Keratinocyte (primary cell): ENCODE results near the gene VPS35. TPM values are rescaled to one million over a fixed set of nuclear protein-coding genes. Genes with fewer than 3 reads are reported as not detected.

Experiments
- DNase-seq: peaks from one replicate; pipeline ENCODE4 v3.0.0-alpha.2; 2011; ENCODE audit warnings: low read depth, missing footprints, low spot score
- FAIRE-seq: peaks from 2 replicates; lab custom pipeline; 2011; peaks lifted over from hg19 to GRCh38; lab: Jason Lieb, UNC
- H2AFZ ChIP-seq: 2 replicates; pipeline ENCODE4 v1.6.0; 2012; ENCODE audit warnings: low read length, control low read depth, inconsistent platforms; ENCODE audit not compliant: control insufficient read depth
- H3K27ac ChIP-seq: 2 replicates; pipeline ENCODE4 v1.5.1; 2011; ENCODE audit warnings: low read length; ENCODE audit not compliant: control insufficient read depth, insufficient read depth
- H3K27me3 ChIP-seq: 3 replicates; pipeline ENCODE4 v1.6.0; 2011; ENCODE audit warnings: low read length; ENCODE audit not compliant: control insufficient read depth, insufficient read depth; ENCODE audit errors: extremely low read depth
- H3K36me3 ChIP-seq, 2 experiments: 2 replicates in 1 of 2; 3 replicates in 1 of 2; pipeline ENCODE4 v1.5.1; 2011; ENCODE audit warnings: low read length in 2 of 2, mild to moderate bottlenecking in 1 of 2; ENCODE audit not compliant: control insufficient read depth in 2 of 2, insufficient read depth in 2 of 2; ENCODE audit errors: extremely low read depth in 1 of 2
- H3K4me1 ChIP-seq: 3 replicates; pipeline ENCODE4 v1.5.1; 2011; ENCODE audit warnings: low read length; ENCODE audit not compliant: control insufficient read depth, insufficient read depth; ENCODE audit errors: extremely low read depth
- H3K4me2 ChIP-seq: 3 replicates; pipeline ENCODE4 v1.6.0; 2011; ENCODE audit warnings: low read depth, low read length; ENCODE audit not compliant: control insufficient read depth, insufficient read depth; ENCODE audit errors: extremely low read depth
- H3K4me3 ChIP-seq, 3 experiments: fragments of 200-600 bp in 1 of 3; sonication (generic) in 1 of 3; 2 replicates in 2 of 3; 3 replicates in 1 of 3; pipeline ENCODE4 v1.5.1; 2011 to 2016; ENCODE audit warnings: low read length in 3 of 3, mild to moderate bottlenecking in 3 of 3, control low read depth in 2 of 3, inconsistent platforms in 1 of 3, low read depth in 1 of 3, mixed read lengths in 1 of 3, mixed run types in 1 of 3, moderate library complexity in 1 of 3; ENCODE audit not compliant: control insufficient read depth in 2 of 3, insufficient read depth in 2 of 3; ENCODE audit errors: extremely low read depth in 1 of 3
- H3K79me2 ChIP-seq: 2 replicates; pipeline ENCODE4 v1.6.0; 2012; ENCODE audit warnings: low read length; ENCODE audit not compliant: control insufficient read depth, insufficient read depth
- H3K9ac ChIP-seq: 3 replicates; pipeline ENCODE4 v1.6.0; 2011; ENCODE audit warnings: low read length; ENCODE audit not compliant: control insufficient read depth, insufficient read depth; ENCODE audit errors: extremely low read depth
- H3K9me1 ChIP-seq: 3 replicates; pipeline ENCODE4 v1.6.0; 2011; ENCODE audit warnings: low read length; ENCODE audit not compliant: control insufficient read depth, insufficient read depth; ENCODE audit errors: extremely low read depth
- H3K9me3 ChIP-seq: 2 replicates; pipeline ENCODE4 v1.5.1; 2012; ENCODE audit warnings: low read depth, low read length; ENCODE audit not compliant: control insufficient read depth
- H4K20me1 ChIP-seq: 3 replicates; pipeline ENCODE4 v1.6.0; 2011; ENCODE audit warnings: low read length; ENCODE audit not compliant: control insufficient read depth, insufficient read depth; ENCODE audit errors: extremely low read depth
- CTCF ChIP-seq, 3 experiments: IDR thresholded peaks in 1 of 3; conservative IDR thresholded peaks in 1 of 3; optimal IDR thresholded peaks in 1 of 3; 2 replicates in 2 of 3; 3 replicates in 1 of 3; pipeline versions ENCODE3 to v1.5.1; 2011; ENCODE audit warnings: low read length in 3 of 3, mild to moderate bottlenecking in 3 of 3, moderate library complexity in 2 of 3, control low read depth in 1 of 3, inconsistent platforms in 1 of 3; ENCODE audit not compliant: insufficient read depth in 2 of 3; ENCODE audit errors: extremely low read depth in 1 of 3
- EZH2 ChIP-seq: IDR thresholded peaks from one replicate; pipeline ENCODE4 v1.6.1; 2012; ENCODE audit warnings: inconsistent platforms, mild to moderate bottlenecking, low read length, moderate library complexity
- dilution Hi-C: fragments of 300-500 bp; cut with MboI; formaldehyde crosslinking; loops from one replicate; pipeline ENCODE4 v1.7.0; 2020; ENCODE audit warnings: low sequenced_read_pairs; ENCODE audit not compliant: extremely low pct_ligation_motif_present
- polyA plus RNA-seq, 5 experiments: library from polyadenylated mRNA; depleted of rRNA in 3 of 5; stranded (reverse) in 3 of 5; stranded (forward) in 1 of 5; unstranded in 1 of 5; fragments of >200 nt; gene quantifications; 1 replicate in 1 of 5; 2 replicates in 3 of 5; 3 replicates in 1 of 5; pipeline versions ENCODE4 v1.2.1 to v1.2.3, GENCODE V29; 2011 to 2012; ENCODE audit warnings: missing spikeins in 2 of 5, low read depth in 1 of 5, low replicate concordance in 1 of 5

VPS35 gene
- polyA plus RNA-seq, 1 donor (not counting 4 experiments of a cell fraction or from before 2014, with no cell fraction given): 87.3 TPM

GRCh38 chr16:46618516-46618915 is 70.5 kb downstream of the VPS35 start:
- FAIRE-seq (no peak), DNase-seq (no peak)
- dilution Hi-C loops: no loop called here

DNA sequence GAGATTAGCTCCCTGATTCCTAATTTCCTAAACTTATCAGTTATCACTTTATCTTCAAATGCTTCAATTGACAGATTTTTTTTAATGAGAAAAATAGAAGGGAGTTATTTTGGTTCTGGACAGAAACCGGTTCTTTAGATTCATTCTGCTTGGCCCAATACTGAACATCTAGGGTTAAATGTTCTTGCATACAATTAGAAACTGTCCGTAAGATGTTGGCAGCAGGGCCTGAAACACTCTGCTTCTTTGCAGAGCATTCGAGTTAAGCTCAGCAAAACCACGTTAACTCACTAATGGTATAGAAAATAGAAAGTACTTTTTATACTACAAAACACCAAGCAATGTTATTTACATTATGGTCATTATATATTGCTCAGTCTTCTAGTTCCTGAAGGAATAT is 75.0 kb downstream of the VPS35 start:
- Histone ChIP-seq H3K36me3 (peaks cover 3 to 11% of the 10 kb centered on the region in 2 experiments), H3K9me3 (no peaks in the 10 kb centered on the region)

More at GRCh38 chr16:46618516-46618915, 70.5 kb downstream of the VPS35 start:
- peaks cover 23% of the 10 kb centered on the region for H3K79me2 ChIP-seq
- no peak overlapping the region for H3K27ac ChIP-seq
- peaks cover 2 to 8% of the 10 kb centered on the region in 2 experiments for H3K36me3 ChIP-seq
- H3K4me3 ChIP-seq: no peak overlapping the region
- no peak overlapping the region for H2AFZ ChIP-seq
- no peaks in the 10 kb centered on the region for H3K9me3 ChIP-seq
- TF ChIP-seq CTCF (optimal IDR thresholded peaks at IDR 0.05 in 1 of 3, IDR thresholded peaks at IDR 0.05 in 1 of 3, conservative IDR thresholded peaks at IDR 0.05 in 1 of 3; ENCODE audit: extremely low read depth in 1 of 3, insufficient read depth in 2 of 3, low read length in 3 of 3) (no peak), EZH2 (no peak)
- no peak overlapping the region for H3K9ac ChIP-seq
- no peak overlapping the region for H3K4me2 ChIP-seq
- H3K4me1 ChIP-seq: peaks cover 3% of the 10 kb centered on the region
- H4K20me1 ChIP-seq: no peaks in the 10 kb centered on the region
- H3K27me3 ChIP-seq: no peaks in the 10 kb centered on the region
- H3K9me1 ChIP-seq: no peaks in the 10 kb centered on the region

More for the DNA sequence above, 75.0 kb downstream of the VPS35 start:
- dilution Hi-C loops: no loop called here
- no peaks in the 10 kb centered on the region for H3K9me1 ChIP-seq
- TF ChIP-seq EZH2 (no peak), CTCF (optimal IDR thresholded peaks at IDR 0.05 in 1 of 3, IDR thresholded peaks at IDR 0.05 in 1 of 3, conservative IDR thresholded peaks at IDR 0.05 in 1 of 3; ENCODE audit: extremely low read depth in 1 of 3, insufficient read depth in 2 of 3, low read length in 3 of 3) (no peak)
- H3K27me3 ChIP-seq: no peaks in the 10 kb centered on the region
- FAIRE-seq: no peak
- no peak overlapping the region for H3K4me3 ChIP-seq
- H3K9ac ChIP-seq: no peak overlapping the region
- no peaks in the 10 kb centered on the region for H3K4me1 ChIP-seq
- H4K20me1 ChIP-seq: no peaks in the 10 kb centered on the region
- no peak overlapping the region for H3K4me2 ChIP-seq
- H2AFZ ChIP-seq: no peak overlapping the region
- H3K27ac ChIP-seq: no peak overlapping the region
- no peak for DNase-seq
- peaks cover 6% of the 10 kb centered on the region for H3K79me2 ChIP-seq
